HEK293 (cell line): ENCODE measurements around the gene RNF34.

Source experiments
- CTCF ChIA-PET: fragments of 350-600 bp; formaldehyde crosslinking; extraction: SDS; loops from one replicate; lab custom pipeline; 2021; ENCODE audit warnings: antibody characterized with exemption; lab: Yijun Ruan, JAX
- POLR2A ChIA-PET: fragments of 300-600 bp; formaldehyde crosslinking; extraction: SDS; loops from one replicate; lab custom pipeline; 2020; ENCODE audit warnings: antibody characterized with exemption, inconsistent platforms; lab: Yijun Ruan, JAX
- H3K27ac ChIP-seq: fragments of 200-500 bp; sonication (Bioruptor generic); 2 replicates; pipeline ENCODE4 v1.5.1; 2014; ENCODE audit warnings: low read depth, low read length, control low read depth, inconsistent platforms; ENCODE audit errors: extremely low read depth
- H3K36me3 ChIP-seq, 2 experiments: fragments of 200-500 bp in 1 of 2; sonication (Bioruptor generic) in 1 of 2; 1 replicate in 1 of 2; 2 replicates in 1 of 2; pipeline ENCODE4 v1.5.1; 2014 to 2017; ENCODE audit warnings: inconsistent platforms in 2 of 2, low read length in 2 of 2; ENCODE audit not compliant: control insufficient read depth in 2 of 2, insufficient read depth in 1 of 2
- H3K4me1 ChIP-seq: fragments of 200-500 bp; sonication (Bioruptor generic); 2 replicates; pipeline ENCODE4 v1.5.1; 2014; ENCODE audit warnings: mild to moderate bottlenecking, low read length, inconsistent platforms; ENCODE audit not compliant: control insufficient read depth, insufficient read depth
- H3K4me3 ChIP-seq: 2 replicates; pipeline ENCODE4 v1.5.1; 2011; ENCODE audit warnings: low read depth, mild to moderate bottlenecking, control low read depth, low read length, moderate library complexity
- H3K9me3 ChIP-seq: fragments of 200-500 bp; sonication (Bioruptor generic); 2 replicates; pipeline ENCODE4 v1.5.1; 2014; ENCODE audit warnings: low read depth, low read length, inconsistent platforms; ENCODE audit not compliant: control insufficient read depth, insufficient read depth
- MYNN ChIP-seq: fragments of 450-650 bp; formaldehyde crosslinking; IDR thresholded peaks from 2 replicates; pipeline ENCODE4 v1.5.1; 2016; ENCODE audit warnings: missing biosample characterization, missing genetic modification characterization, borderline replicate concordance
- TSHZ1 ChIP-seq: fragments of 450-650 bp; formaldehyde crosslinking; IDR thresholded peaks from 2 replicates; pipeline ENCODE4 v1.5.1; 2016; ENCODE audit warnings: missing biosample characterization, missing genetic modification characterization, borderline replicate concordance
- ZBTB44 ChIP-seq: fragments of 450-650 bp; IDR thresholded peaks from 2 replicates; pipeline ENCODE4 v1.5.1; 2018; ENCODE audit warnings: missing biosample characterization, mild to moderate bottlenecking, missing genetic modification characterization
- ZBTB8A ChIP-seq: fragments of 450-650 bp; formaldehyde crosslinking; IDR thresholded peaks from 2 replicates; pipeline ENCODE4 v1.5.1; 2016; ENCODE audit warnings: missing biosample characterization, missing genetic modification characterization
- ZNF157 ChIP-seq: fragments of 450-650 bp; formaldehyde crosslinking; IDR thresholded peaks from 2 replicates; pipeline ENCODE4 v1.5.1; 2016; ENCODE audit warnings: missing biosample characterization, missing genetic modification characterization
- ZNF211 ChIP-seq: fragments of 450-650 bp; formaldehyde crosslinking; IDR thresholded peaks from 2 replicates; pipeline ENCODE4 v1.5.1; 2016; ENCODE audit warnings: low read depth, missing biosample characterization, missing genetic modification characterization
- ZNF24 ChIP-seq: fragments of 450-650 bp; formaldehyde crosslinking; IDR thresholded peaks from 2 replicates; pipeline ENCODE4 v1.5.1; 2016; ENCODE audit warnings: missing biosample characterization, missing genetic modification characterization
- ZNF248 ChIP-seq: fragments of 450-650 bp; formaldehyde crosslinking; IDR thresholded peaks from 2 replicates; pipeline ENCODE4 v1.5.1; 2017; ENCODE audit warnings: missing biosample characterization, missing genetic modification characterization
- ZNF362 ChIP-seq: fragments of 450-650 bp; formaldehyde crosslinking; IDR thresholded peaks from 2 replicates; pipeline ENCODE4 v1.5.1; 2016; ENCODE audit warnings: missing biosample characterization, missing genetic modification characterization
- ZNF398 ChIP-seq: fragments of 450-650 bp; formaldehyde crosslinking; IDR thresholded peaks from 2 replicates; pipeline ENCODE4 v1.5.1; 2017; ENCODE audit warnings: missing biosample characterization, missing genetic modification characterization
- ZNF449 ChIP-seq: fragments of 450-650 bp; formaldehyde crosslinking; IDR thresholded peaks from 2 replicates; pipeline ENCODE4 v1.5.1; 2017; ENCODE audit warnings: missing biosample characterization, mild to moderate bottlenecking, missing genetic modification characterization, moderate library complexity
- ZNF513 ChIP-seq: fragments of 450-650 bp; IDR thresholded peaks from 2 replicates; pipeline ENCODE4 v1.5.1; 2018; ENCODE audit warnings: missing biosample characterization, missing genetic modification characterization
- ZNF76 ChIP-seq: fragments of 450-650 bp; formaldehyde crosslinking; IDR thresholded peaks from 2 replicates; pipeline ENCODE4; 2016; ENCODE audit warnings: low read depth, missing biosample characterization, missing genetic modification characterization, borderline replicate concordance
- ZNF777 ChIP-seq: fragments of 450-650 bp; formaldehyde crosslinking; IDR thresholded peaks from 2 replicates; pipeline ENCODE4 v1.5.1; 2017; ENCODE audit warnings: missing biosample characterization, missing genetic modification characterization, borderline replicate concordance
- ZSCAN16 ChIP-seq: fragments of 450-650 bp; formaldehyde crosslinking; IDR thresholded peaks from 2 replicates; pipeline ENCODE4 v1.5.1; 2016; ENCODE audit warnings: missing biosample characterization, missing genetic modification characterization

The RNF34 gene

GRCh38 chr12:121404734-121405133, 4.8 kb downstream of the RNF34 start (continued):
- 0 out of 2 replicates have a peak, but pooled peaks have one; percentile 46 for TF ChIP-seq ZNF513 (tag by site-specific recombination)

- TF ChIP-seq ZSCAN16 (tag by site-specific recombination), result no peak
- TF ChIP-seq ZNF777 (tag by site-specific recombination), result no peak
- TF ChIP-seq ZBTB44, result no peak
- no peak for TF ChIP-seq TSHZ1 (tag by site-specific recombination)
- TF ChIP-seq ZNF76 (tag by site-specific recombination), result no peak
- TF ChIP-seq MYNN (tag by site-specific recombination), result no peak
- no peak for TF ChIP-seq ZNF398 (tag by site-specific recombination)
- TF ChIP-seq ZBTB8A (tag by site-specific recombination), result no peak
- TF ChIP-seq ZNF362, result no peak
- TF ChIP-seq ZNF157, result no peak
- no peak for TF ChIP-seq ZNF449 (tag by site-specific recombination)
- TF ChIP-seq ZNF211 (tag by site-specific recombination), result no peak
- no peak for TF ChIP-seq ZNF24 (tag by site-specific recombination)
- no peak for TF ChIP-seq ZNF248
- H3K27ac ChIP-seq, result no peak overlapping the region
- peaks cover 30 to 48% of the 10 kb centered on the region in 2 experiments for H3K36me3 ChIP-seq
- H3K4me3 ChIP-seq, result no peak overlapping the region
- no peaks in the 10 kb centered on the region for H3K9me3 ChIP-seq
- peaks cover 15% of the 10 kb centered on the region for H3K4me1 ChIP-seq
- POLR2A ChIA-PET, result interaction anchor here (1.0 kb wide), 1 partner anchor 53 kb away, joined by 6 read pairs; the partner anchor contains the start of gene ANAPC5
- CTCF ChIA-PET, result interaction anchor here (0.6 to 1.3 kb wide), 3 partner anchors 37 to 114 kb away, joined by 3 to 4 read pairs (median 3); no protein-coding TSS in a partner anchor
These were observed 5.3 kb downstream of the RNF34 start for GRCh38 chr12:121405211-121405610.
